ENCODE data around the gene PHLPP1.

Gene PHLPP1

DNA sequence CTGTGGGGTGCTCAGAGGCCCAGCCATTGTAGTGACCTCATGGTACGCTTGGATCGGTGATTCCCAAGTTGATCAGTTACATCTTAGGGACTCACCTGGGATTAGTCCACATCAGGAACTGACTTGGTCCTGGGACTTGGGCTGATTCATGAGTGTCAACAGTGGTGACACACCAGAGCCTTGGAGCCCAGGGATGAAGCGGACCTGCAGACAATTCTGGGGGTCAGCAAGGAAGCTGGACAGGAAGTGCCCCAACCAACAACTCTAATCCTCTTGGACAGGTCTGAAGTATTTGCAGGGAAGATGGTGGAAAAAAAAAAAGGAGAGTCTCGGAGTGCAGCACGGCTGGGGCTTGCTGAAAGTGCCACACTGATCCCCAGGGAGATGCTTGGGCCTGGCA, 288.6 kb downstream of the PHLPP1 start:
- ATAC-seq, result no peak
- TF ChIP-seq TOX (CRISPR knock-in tag; IDR thresholded peaks at IDR 0.05; ENCODE audit: borderline replicate concordance) (no peak), PPARA (CRISPR knock-in tag; IDR thresholded peaks at IDR 0.05; ENCODE audit: borderline replicate concordance) (no peak)

- TF ChIP-seq ZNF565 (CRISPR knock-in tag; conservative IDR thresholded peaks at IDR 0.05; ENCODE audit: low read depth) (no peak), PPARA (CRISPR knock-in tag; IDR thresholded peaks at IDR 0.05; ENCODE audit: borderline replicate concordance) (no peak), TOX (CRISPR knock-in tag; IDR thresholded peaks at IDR 0.05; ENCODE audit: borderline replicate concordance) (no peak), ISL1 (CRISPR knock-in tag; IDR thresholded peaks at IDR 0.05) (no peak), ZFP3 (CRISPR knock-in tag; IDR thresholded peaks at IDR 0.05) (no peak), TSHZ2 (CRISPR knock-in tag; IDR thresholded peaks at IDR 0.05) (no peak), SNAI2 (CRISPR knock-in tag; IDR thresholded peaks at IDR 0.05) (no peak), CREB5 (CRISPR knock-in tag; IDR thresholded peaks at IDR 0.05; ENCODE audit: low read depth) (no peak)
- TF ChIP-seq, protein P1, sequence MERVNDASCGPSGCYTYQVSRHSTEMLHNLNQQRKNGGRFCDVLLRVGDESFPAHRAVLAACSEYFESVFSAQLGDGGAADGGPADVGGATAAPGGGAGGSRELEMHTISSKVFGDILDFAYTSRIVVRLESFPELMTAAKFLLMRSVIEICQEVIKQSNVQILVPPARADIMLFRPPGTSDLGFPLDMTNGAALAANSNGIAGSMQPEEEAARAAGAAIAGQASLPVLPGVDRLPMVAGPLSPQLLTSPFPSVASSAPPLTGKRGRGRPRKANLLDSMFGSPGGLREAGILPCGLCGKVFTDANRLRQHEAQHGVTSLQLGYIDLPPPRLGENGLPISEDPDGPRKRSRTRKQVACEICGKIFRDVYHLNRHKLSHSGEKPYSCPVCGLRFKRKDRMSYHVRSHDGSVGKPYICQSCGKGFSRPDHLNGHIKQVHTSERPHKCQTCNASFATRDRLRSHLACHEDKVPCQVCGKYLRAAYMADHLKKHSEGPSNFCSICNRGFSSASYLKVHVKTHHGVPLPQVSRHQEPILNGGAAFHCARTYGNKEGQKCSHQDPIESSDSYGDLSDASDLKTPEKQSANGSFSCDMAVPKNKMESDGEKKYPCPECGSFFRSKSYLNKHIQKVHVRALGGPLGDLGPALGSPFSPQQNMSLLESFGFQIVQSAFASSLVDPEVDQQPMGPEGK (CRISPR knock-in tag; IDR thresholded peaks at IDR 0.05; ENCODE audit: borderline replicate concordance), result no peak
- no peak for ATAC-seq
These were observed 289.2 kb downstream of the PHLPP1 start for GRCh38 chr18:63004466-63005089.

DNA sequence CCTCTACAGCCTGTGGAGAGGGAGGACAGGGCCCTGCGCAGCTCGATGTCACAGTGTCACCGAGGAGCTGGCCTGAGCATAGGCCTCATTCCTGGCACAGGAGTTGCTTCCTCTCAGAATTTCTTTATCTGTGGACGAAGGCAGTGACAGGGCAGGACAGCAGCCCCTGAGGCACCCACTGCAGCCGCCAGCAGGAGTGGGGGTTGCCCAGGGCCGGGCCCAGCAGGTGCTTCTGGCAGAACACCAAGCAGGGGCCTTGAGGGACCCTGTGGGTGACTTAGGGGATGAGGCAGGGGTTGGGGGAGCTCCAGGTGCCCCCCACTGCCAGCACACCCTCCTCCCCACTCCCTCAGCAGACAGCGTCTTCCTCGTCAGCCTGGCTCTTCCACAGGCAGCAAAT, 290.0 kb downstream of the PHLPP1 start:
- TF ChIP-seq ZFP30 (CRISPR knock-in tag; IDR thresholded peaks at IDR 0.05) (no peak), GLIS3 (CRISPR knock-in tag; IDR thresholded peaks at IDR 0.05) (no peak), CSRNP3 (CRISPR knock-in tag; IDR thresholded peaks at IDR 0.05) (no peak), BACH2 (CRISPR knock-in tag; IDR thresholded peaks at IDR 0.05; ENCODE audit: borderline replicate concordance) (no peak), PPARA (CRISPR knock-in tag; IDR thresholded peaks at IDR 0.05; ENCODE audit: borderline replicate concordance) (no peak), TOX (CRISPR knock-in tag; IDR thresholded peaks at IDR 0.05; ENCODE audit: borderline replicate concordance) (no peak), OSR1 (CRISPR knock-in tag; IDR thresholded peaks at IDR 0.05) (no peak), ZNF565 (CRISPR knock-in tag; conservative IDR thresholded peaks at IDR 0.05; ENCODE audit: low read depth) (no peak), SNAI2 (CRISPR knock-in tag; IDR thresholded peaks at IDR 0.05) (no peak), ESRRG (CRISPR knock-in tag; IDR thresholded peaks at IDR 0.05) (no peak), ARNTL (CRISPR knock-in tag; IDR thresholded peaks at IDR 0.05; ENCODE audit: borderline replicate concordance, low read depth) (no peak)
- TF ChIP-seq, protein P1 (CRISPR knock-in tag; IDR thresholded peaks at IDR 0.05; ENCODE audit: borderline replicate concordance), result no peak
- no peak for ATAC-seq

DNA sequence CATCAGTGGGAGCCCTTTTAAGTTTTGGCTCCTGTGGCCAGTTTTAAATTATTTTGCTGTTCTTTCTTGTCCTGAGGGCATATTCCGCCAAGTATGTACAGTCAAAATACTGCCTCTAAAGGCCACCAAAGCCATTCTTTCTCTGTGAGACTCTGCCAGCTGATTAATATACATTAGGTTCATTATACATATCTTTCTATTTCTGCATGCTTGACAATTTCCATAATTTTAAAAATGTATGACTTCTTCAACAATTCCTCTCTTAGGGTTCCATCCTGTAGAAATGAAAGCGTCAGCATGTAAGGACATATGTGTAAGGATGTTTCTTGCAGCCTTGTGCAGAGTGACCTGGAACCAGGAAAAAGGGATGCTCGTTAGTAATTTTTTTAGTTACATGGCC, 291.9 kb downstream of the PHLPP1 start:
- ATAC-seq, result no peak
- TF ChIP-seq ISL1 (CRISPR knock-in tag; IDR thresholded peaks at IDR 0.05), result no peak
- TF ChIP-seq RARB (CRISPR knock-in tag; IDR thresholded peaks at IDR 0.05), result no peak

All from SK-N-SH treated with all-trans-retinoic acid at 6 μM for 48 hours (cell line).